Prostate gland (tissue), 2 donors: ENCODE data around the gene PC. TPM values are rescaled to one million over a fixed set of nuclear protein-coding genes. Genes with fewer than 3 reads are reported as not detected.

Source experiments
- DNase-seq: peaks from one replicate; pipeline ENCODE4 v3.0.0-alpha.2; 2019; ENCODE audit warnings: low spot score
- H3K27ac ChIP-seq, 2 donors: fragments of 200-600 bp; sonication (generic); 2 replicates each; pipeline ENCODE4 v1.5.1; 2017 to 2019
- H3K27me3 ChIP-seq: fragments of 200-600 bp; sonication (generic); replicated peaks from 2 replicates; pipeline ENCODE4 v1.5.1; 2019; ENCODE audit not compliant: insufficient read depth
- H3K36me3 ChIP-seq, 2 donors: fragments of 200-600 bp; sonication (generic); 1 replicate in 1 of 2; 2 replicates in 1 of 2; pipeline versions ENCODE4 v1.5.1 to v1.8.1; 2017 to 2019
- H3K4me1 ChIP-seq: fragments of 200-600 bp; sonication (generic); replicated peaks from 2 replicates; pipeline ENCODE4 v1.5.1; 2019
- H3K4me3 ChIP-seq, 2 donors: fragments of 200-600 bp; sonication (generic); 2 replicates each; pipeline ENCODE4 v1.5.1; 2017 to 2019
- H3K9me3 ChIP-seq: fragments of 200-600 bp; sonication (generic); 2 replicates; pipeline ENCODE4 v1.5.1; 2017
- CTCF ChIP-seq, 4 experiments: fragments of 200-600 bp in 2 of 4; fragments of 450-650 bp in 2 of 4; sonication (generic) in 2 of 4; IDR thresholded peaks; 1 replicate in 3 of 4; 2 replicates in 1 of 4; pipeline ENCODE4 v1.5.1; 2016 to 2019; ENCODE audit warnings: antibody characterized with exemption in 4 of 4, mild to moderate bottlenecking in 2 of 4, moderate library complexity in 2 of 4
- POLR2A ChIP-seq: fragments of 450-650 bp; IDR thresholded peaks from one replicate; pipeline ENCODE4 v1.6.1; 2016; ENCODE audit warnings: antibody characterized with exemption, mild to moderate bottlenecking
- POLR2AphosphoS5 ChIP-seq: sonication (generic); formaldehyde crosslinking; IDR thresholded peaks from one replicate; pipeline ENCODE4 v1.6.1; 2017; ENCODE audit warnings: antibody characterized with exemption
- WGBS: methylation state at CpG from one replicate; pipeline ENCODE4 v1.1.5; 2018; 5-methylcytosine and 5-hydroxymethylcytosine counted together
- intact Hi-C: fragments of 100-400 bp; cut with DNase I; formaldehyde crosslinking; loops from one replicate; pipeline ENCODE4 v1.14.2; 2022
- total RNA-seq, 2 donors: library from RNA; depleted of rRNA; stranded (reverse); fragments of >200 nt; gene quantifications; one replicate each; pipeline ENCODE4 v1.1.0, GENCODE V29; 2016

PC gene
- total RNA-seq, 2 donors from 2014 or later, result 42.8 to 43.4 TPM

GRCh38 chr11:66866007-66866406 is 92.2 kb downstream of the PC start:
- DNase-seq, result no peak
- H3K4me3 ChIP-seq, result no peak overlapping the region
- H3K4me1 ChIP-seq, result no peaks in the 10 kb centered on the region
- TF ChIP-seq POLR2A, result no peak
- TF ChIP-seq CTCF (IDR thresholded peaks at IDR 0.05), result no peak
- no peak for TF ChIP-seq POLR2AphosphoS5
- H3K27ac ChIP-seq, result no peak overlapping the region
- WGBS, result 91% methylated on average over 23 of the region's 23 CpGs
- no peaks in the 10 kb centered on the region for H3K27me3 ChIP-seq
- H3K9me3 ChIP-seq, result no peaks in the 10 kb centered on the region
- no peaks in the 10 kb centered on the region for H3K36me3 ChIP-seq
- intact Hi-C loops, result no loop called here

GRCh38 chr11:66864924-66865697 is 93.1 kb downstream of the PC start:
- TF ChIP-seq CTCF (IDR thresholded peaks at IDR 0.05) (no peak), POLR2AphosphoS5 (no peak), POLR2A (no peak)
- intact Hi-C loops, result no loop called here
- no peaks in the 10 kb centered on the region for H3K36me3 ChIP-seq

GRCh38 chr11:66864172-66864901 is 93.8 kb downstream of the PC start:
- no peak overlapping the region for H3K4me3 ChIP-seq
- no peak for TF ChIP-seq POLR2A
- TF ChIP-seq POLR2AphosphoS5, result no peak
- no peak for TF ChIP-seq CTCF (IDR thresholded peaks at IDR 0.05)
- H3K36me3 ChIP-seq, result no peaks in the 10 kb centered on the region
- intact Hi-C loops, result no loop called here
- no peak for DNase-seq
- H3K4me1 ChIP-seq, result no peaks in the 10 kb centered on the region
- 80% methylated on average over 35 of the region's 35 CpGs for WGBS
- no peak overlapping the region for H3K27ac ChIP-seq
- no peaks in the 10 kb centered on the region for H3K9me3 ChIP-seq
- H3K27me3 ChIP-seq, result no peaks in the 10 kb centered on the region

More at GRCh38 chr11:66864924-66865697, 93.1 kb downstream of the PC start:
- no peak overlapping the region for H3K27ac ChIP-seq
- no peak for DNase-seq
- WGBS, result 91% methylated on average over 23 of the region's 23 CpGs
- H3K4me1 ChIP-seq, result no peaks in the 10 kb centered on the region
- no peaks in the 10 kb centered on the region for H3K27me3 ChIP-seq
- no peak overlapping the region for H3K4me3 ChIP-seq
- H3K9me3 ChIP-seq, result no peaks in the 10 kb centered on the region

- no peak for DNase-seq
- Histone ChIP-seq H3K27me3 (no peaks in the 10 kb centered on the region), H3K36me3 (no peaks in the 10 kb centered on the region), H3K4me3 (no peak overlapping the region), H3K9me3 (no peaks in the 10 kb centered on the region), H3K4me1 (no peaks in the 10 kb centered on the region), H3K27ac (no peak overlapping the region)
- WGBS, result 86% methylated on average over 31 of the region's 31 CpGs
- TF ChIP-seq POLR2A (no peak), POLR2AphosphoS5 (no peak), CTCF (IDR thresholded peaks at IDR 0.05) (no peak)
- intact Hi-C loops, result no loop called here
Measured at GRCh38 chr11:66863428-66864125, 94.6 kb downstream of the PC start.
